Jurkat, Clone E6-1 (cell line): ENCODE measurements around the gene COQ3.

Experiments
- DNase-seq: peaks from one replicate; pipeline ENCODE4 v3.0.0-alpha.2; 2011; ENCODE audit warnings: low read depth, low spot score
- H3K4me3 ChIP-seq: 2 replicates; pipeline ENCODE4 v1.5.1; 2011; ENCODE audit warnings: mild to moderate bottlenecking, low read length, control low read depth, moderate library complexity

The COQ3 gene

GRCh38 chr6:99397287-99397686, 3.3 kb upstream of the COQ3 start:
- H3K4me3 ChIP-seq: no peak overlapping the region
- no peak for DNase-seq

- DNase-seq: no peak
- peak overlapping the region; percentile 84 for H3K4me3 ChIP-seq
Measured at GRCh38 chr6:99393366-99393697, 663 bp downstream of the COQ3 start.

GRCh38 chr6:99390896-99391295, 3.1 kb downstream of the COQ3 start:
- no peak overlapping the region for H3K4me3 ChIP-seq
- no peak for DNase-seq

- no peak overlapping the region for H3K4me3 ChIP-seq
- DNase-seq: no peak
Measured at GRCh38 chr6:99384507-99384906, 9.5 kb downstream of the COQ3 start.

- H3K4me3 ChIP-seq: no peak overlapping the region
- DNase-seq: no peak
Measured at GRCh38 chr6:99378636-99379035, 15.4 kb downstream of the COQ3 start.

- no peak for DNase-seq
- no peak overlapping the region for H3K4me3 ChIP-seq
Measured at GRCh38 chr6:99369533-99369932, 24.5 kb downstream of the COQ3 start.

GRCh38 chr6:99366852-99367251, 27.1 kb downstream of the COQ3 start:
- DNase-seq: no peak
- no peak overlapping the region for H3K4me3 ChIP-seq

- DNase-seq: no peak
- no peak overlapping the region for H3K4me3 ChIP-seq
Measured at GRCh38 chr6:99364026-99364425, 30.0 kb downstream of the COQ3 start.

GRCh38 chr6:99362678-99363268, 31.2 kb downstream of the COQ3 start:
- H3K4me3 ChIP-seq: no peak overlapping the region
- no peak for DNase-seq

- H3K4me3 ChIP-seq: no peak overlapping the region
- DNase-seq: no peak
Measured at GRCh38 chr6:99359800-99360199, 34.2 kb downstream of the COQ3 start.

- no peak overlapping the region for H3K4me3 ChIP-seq
- DNase-seq: no peak
Measured at GRCh38 chr6:99356641-99357040, 37.4 kb downstream of the COQ3 start.

GRCh38 chr6:99354983-99355382, 39.0 kb downstream of the COQ3 start:
- no peak for DNase-seq
- no peak overlapping the region for H3K4me3 ChIP-seq

- no peak for DNase-seq
- no peak overlapping the region for H3K4me3 ChIP-seq
Measured at GRCh38 chr6:99353126-99353525, 40.9 kb downstream of the COQ3 start.

GRCh38 chr6:99350573-99350972, 43.4 kb downstream of the COQ3 start:
- no peak overlapping the region for H3K4me3 ChIP-seq
- no peak for DNase-seq

GRCh38 chr6:99349171-99350141, 44.5 kb downstream of the COQ3 start, which contains the start of gene FAXC:
FAXC (minus strand) TSS chr6:99349674; CDS start chr6:99349372, 302 bp downstream.
- DNase-seq: no peak
- H3K4me3 ChIP-seq: peak within 1 kb of the TSS; percentile 46

GRCh38 chr6:99348288-99349170, 45.5 kb downstream of the COQ3 start:
- DNase-seq: no peak
- H3K4me3 ChIP-seq: peak overlapping the region; percentile 34

GRCh38 chr6:99347804-99348203, 46.2 kb downstream of the COQ3 start:
- H3K4me3 ChIP-seq: no peak overlapping the region

GRCh38 chr6:99346595-99346994, 47.4 kb downstream of the COQ3 start:
- DNase-seq: no peak
- no peak overlapping the region for H3K4me3 ChIP-seq

More at GRCh38 chr6:99347804-99348203, 46.2 kb downstream of the COQ3 start:
- no peak for DNase-seq

GRCh38 chr6:99345164-99345563, 48.8 kb downstream of the COQ3 start:
- DNase-seq: no peak
- no peak overlapping the region for H3K4me3 ChIP-seq

- DNase-seq: peak; percentile 41
Measured at GRCh38 chr6:99344289-99344688, 49.7 kb downstream of the COQ3 start.

More at GRCh38 chr6:99344289-99344688, 49.7 kb downstream of the COQ3 start:
- no peak overlapping the region for H3K4me3 ChIP-seq
